SHP77 treated with DMSO at 0.1 percent for 48 hours (cell line): Measurements from ENCODE around the gene TSPAN10.
"Not testable (repeated sequence)": the region's sequence is repeated elsewhere in the genome, so short reads cannot be mapped to it uniquely, and the experiment has no call there.

Experiments used
- DNase-seq: peaks from one replicate; lab custom pipeline; 2025; lab: John Stamatoyannopoulos, UW

The TSPAN10 gene

GRCh38 chr17:81636505-81637288, at the start of gene TSPAN10, which contains the start of gene NPLOC4:
TSPAN10 (plus strand) TSS chr17:81637196; CDS start chr17:81642413, 5,217 bp downstream.
NPLOC4 (minus strand) TSS chr17:81637112; CDS start chr17:81636930, 182 bp downstream.
- DNase-seq, result peak; percentile 63

- no peak for DNase-seq
Observed at GRCh38 chr17:81589612-81590011, 47.4 kb upstream of the TSPAN10 start.

DNA sequence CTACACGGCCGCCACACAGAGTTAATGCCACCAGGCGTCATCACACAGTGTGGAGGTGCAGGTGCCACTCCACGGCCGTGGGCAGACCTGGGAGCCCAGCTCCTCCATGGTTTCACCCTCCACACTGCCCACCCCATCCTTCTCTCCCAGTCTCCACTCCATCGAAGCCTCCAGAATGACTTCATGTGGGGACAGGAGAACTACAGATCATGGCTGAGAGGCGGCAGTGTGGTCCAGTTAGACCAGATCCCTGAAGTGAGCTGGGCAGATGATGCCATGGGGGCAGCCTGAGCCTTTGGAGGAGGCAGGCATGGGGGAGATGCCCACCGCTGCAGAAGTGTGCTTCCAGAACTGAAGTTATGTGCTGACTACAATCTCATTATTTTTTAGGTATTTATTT, 46.9 kb upstream of the TSPAN10 start:
- no peak for DNase-seq

DNA sequence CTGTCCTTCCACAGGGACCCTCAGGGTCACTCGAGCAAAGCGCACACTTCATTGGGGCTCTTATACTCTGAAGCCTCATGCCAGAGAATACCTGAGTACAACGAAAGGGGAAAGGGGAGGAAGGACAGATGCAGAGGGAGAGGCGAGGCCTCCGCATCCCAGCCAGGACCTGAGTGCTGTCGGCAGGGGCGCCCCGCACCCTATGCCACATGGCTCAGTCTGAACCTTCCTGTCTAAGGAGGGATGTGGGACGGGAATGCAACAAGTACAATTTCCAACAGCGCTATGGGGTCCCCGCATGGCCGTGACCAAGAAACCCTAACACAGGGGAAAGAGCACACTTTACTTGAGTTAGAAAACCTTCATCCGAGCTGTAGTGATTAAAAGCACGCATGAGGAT, 45.0 kb upstream of the TSPAN10 start:
- DNase-seq, result no peak

DNA sequence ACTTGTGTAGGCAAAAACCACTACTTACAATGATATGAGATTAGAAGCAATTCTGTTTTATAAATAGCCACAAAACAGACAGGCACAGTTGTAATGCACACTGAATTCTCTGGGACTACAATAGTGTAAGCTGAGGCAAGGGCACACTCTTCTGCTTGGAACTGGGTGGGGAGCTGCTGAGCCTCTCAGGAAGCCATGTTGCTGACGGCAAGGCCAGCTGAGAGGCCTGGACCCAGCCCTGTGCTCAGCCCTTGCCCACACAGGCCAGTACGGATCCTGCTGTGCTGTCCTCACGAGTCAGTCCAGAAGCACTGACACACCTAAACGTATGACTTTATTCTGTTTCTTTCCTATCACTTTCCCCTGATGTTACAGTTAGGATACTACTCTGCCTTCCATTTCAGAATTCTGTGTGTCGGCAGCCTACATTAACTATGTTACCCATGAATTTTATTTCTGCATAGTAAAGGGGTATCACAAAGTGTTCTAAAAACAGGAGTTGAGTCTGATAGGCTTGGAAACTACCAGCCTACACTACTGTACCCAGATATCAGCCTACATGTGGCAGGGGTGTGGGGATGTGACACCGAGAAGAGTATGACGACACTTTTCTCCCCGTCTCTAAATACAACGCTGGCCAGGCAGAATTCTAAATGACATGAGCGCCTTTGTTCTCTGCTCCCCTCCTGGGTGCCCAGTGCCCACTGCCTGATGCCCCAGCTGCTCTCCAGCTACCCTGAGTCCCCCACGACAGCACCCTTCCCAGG, 43.7 kb upstream of the TSPAN10 start:
- DNase-seq, result no peak

GRCh38 chr17:81599719-81600486, 37.1 kb upstream of the TSPAN10 start:
- no peak for DNase-seq

- DNase-seq, result peak; percentile 44
Observed at GRCh38 chr17:81601525-81602120, 35.4 kb upstream of the TSPAN10 start.

GRCh38 chr17:81603846-81604610, 33.0 kb upstream of the TSPAN10 start:
- no peak for DNase-seq

- no peak for DNase-seq
Observed at GRCh38 chr17:81607431-81607830, 29.6 kb upstream of the TSPAN10 start.

- no peak for DNase-seq
Observed at GRCh38 chr17:81608082-81608481, 28.9 kb upstream of the TSPAN10 start.

DNA sequence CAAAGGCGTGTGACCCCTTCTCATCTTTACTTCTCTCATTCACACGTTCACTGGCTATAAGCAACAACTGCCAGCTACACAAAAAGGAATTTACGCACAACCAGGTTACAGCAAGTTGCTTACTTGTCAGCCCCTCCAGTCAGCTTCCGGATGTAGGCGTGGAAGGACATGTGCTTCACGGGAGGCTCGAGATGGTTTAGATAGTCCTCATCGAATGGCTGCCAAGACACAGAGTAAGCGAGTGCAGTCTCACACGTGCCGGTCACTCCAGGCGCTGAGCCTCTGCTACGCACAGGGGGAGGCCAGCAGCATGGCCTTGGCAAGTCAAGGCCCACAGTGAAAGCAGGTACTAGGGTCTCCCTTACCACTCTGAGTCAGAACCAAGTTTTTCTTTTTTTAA, 28.4 kb upstream of the TSPAN10 start:
- no peak for DNase-seq

DNA sequence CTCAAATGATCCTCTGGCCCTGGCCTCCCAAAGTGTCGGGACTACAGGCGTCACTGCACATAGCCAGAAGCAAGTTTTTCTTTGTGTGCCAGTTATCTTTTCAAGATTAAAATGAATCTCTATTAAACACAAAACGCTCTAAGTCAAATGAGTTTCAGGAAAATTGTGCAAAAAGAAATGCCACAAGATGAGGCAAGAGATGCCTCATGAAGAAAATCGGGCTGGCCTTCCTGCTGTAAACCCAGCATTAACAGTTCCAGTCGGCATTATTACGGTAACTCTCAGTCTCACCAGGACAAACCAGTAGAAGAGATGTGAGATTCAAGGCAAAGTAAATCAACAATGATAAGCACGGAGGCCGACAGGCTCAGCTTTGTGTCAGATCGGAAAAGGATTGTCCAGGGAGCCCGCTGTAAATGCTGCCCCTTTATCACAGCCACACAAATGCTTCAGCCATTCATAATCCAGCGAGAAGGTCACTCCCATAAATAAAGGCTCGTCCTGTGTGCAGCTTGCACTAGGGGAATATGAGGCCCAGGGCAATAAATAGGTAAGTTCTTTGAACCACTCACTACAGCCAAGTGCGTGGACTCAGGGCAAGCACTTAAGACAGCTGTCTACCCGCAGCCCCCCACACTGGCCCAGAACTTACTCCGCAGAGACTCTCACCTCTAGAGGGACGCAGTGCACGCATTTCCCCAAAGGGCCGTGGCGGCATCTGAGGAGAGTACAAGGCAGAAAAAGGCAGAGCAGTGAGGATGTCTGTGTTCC, 27.3 kb upstream of the TSPAN10 start:
- DNase-seq, result no peak

DNA sequence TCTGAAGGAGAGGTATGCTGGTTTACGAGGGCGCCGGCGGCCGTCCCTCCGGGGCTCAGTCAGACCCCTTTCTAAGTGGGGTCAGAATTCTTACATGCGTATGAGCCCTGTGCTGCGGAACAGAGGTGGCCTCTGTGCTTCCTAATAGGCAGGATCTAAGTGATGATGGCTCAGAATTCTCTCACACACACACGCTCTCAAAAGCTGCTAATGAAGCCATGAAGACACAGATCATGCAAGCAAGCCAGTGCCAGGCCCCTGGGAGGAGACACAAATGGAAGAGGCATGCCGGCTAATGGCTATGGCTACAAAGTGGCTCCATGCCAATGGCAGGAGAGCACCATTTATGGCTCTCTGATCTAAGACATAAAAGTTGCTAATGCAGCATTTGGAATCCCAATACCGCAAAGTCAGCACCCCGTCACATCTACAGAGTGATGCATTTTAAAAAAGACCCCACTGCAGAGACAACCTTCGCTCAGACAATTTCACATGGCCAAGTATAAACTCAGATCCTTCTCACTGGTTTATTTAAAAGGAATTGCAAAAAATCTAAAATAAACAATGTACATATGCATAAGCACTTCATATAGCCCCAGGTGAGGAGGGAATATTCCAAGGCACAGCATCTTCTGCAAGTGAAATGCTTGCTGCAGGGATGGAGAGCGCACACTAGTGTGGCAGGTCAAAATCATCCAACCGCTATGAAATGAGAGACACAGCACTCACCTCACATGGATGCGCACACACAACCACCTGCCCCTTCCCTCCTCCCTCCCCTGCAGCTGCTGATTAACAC, 24.6 kb upstream of the TSPAN10 start:
- no peak for DNase-seq

DNA sequence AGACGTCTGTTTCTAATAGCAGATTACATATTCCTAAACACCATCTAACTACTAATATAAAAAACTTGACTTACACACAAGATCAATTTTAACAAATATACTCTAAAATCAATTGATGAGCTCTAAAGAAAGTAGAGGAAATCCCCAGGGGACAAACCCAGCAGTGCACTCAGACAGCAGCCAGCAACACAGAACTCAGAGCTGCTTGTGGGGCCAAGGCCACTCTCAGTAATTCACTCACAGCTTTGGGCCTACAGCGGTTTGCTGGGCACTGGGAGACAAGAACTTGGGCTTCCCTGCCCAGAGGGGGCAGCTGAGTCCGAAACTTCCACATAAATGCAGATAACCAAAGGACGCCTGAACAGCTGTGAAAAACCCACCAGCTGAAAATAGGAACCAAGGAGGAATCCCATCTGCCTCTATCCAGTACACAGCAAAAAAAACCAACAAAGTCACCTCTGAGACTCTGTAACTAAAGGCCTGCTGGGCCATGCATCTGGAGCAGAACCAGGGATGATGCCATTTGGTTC, 21.5 kb upstream of the TSPAN10 start:
- no peak for DNase-seq

GRCh38 chr17:81616877-81617276, 20.1 kb upstream of the TSPAN10 start:
- DNase-seq, result no peak

GRCh38 chr17:81618307-81618706, 18.7 kb upstream of the TSPAN10 start:
- DNase-seq, result not testable (repeated sequence)

DNA sequence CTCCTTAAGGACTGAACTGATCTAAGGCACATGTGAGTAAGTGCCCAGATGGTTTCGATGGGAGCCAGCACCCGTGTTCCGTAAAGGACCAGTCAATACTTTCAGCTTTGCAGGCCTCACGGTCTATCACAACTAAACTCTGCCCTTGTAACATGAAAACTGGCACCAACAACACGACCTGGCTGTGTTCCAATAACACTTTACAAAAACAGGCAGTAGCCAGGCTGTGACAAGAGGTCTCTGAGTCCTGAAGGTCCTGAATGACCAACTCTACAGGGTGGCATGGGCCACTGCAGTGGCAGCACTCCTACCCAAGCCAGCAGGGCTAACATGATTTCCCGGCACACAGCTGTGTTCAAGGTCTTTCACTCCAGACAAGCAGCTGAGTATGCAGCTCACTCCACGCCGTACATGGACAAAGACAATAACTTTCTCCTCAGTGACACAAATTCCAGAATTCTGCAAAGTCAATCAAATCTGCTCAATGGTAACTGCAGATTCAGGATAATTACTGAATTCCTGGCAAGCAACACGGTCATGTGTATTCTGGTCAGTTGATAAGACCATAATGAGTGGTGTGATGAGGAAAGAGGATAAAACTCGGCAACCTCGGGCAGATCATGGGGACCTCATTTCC, 15.4 kb upstream of the TSPAN10 start:
- no peak for DNase-seq

DNA sequence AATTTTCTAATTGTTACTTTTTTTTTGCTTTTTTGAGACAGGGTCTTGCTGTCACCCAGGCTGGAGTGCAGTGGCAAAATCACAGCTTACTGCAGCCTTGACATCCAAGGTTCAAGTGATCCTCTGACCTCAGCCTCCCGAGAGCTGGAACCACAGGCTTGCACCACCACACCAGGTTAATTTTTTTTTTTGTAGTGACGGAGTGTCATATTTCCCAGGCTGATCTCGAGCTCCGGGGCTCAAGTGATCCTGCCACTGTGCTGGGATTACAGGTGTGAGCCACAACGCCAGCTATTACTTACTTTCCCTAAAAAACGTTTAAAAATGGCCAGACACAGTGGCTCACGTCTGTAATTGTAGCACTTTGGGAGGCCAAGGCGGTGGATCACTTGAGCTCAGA, 6.7 kb upstream of the TSPAN10 start:
- no peak for DNase-seq

GRCh38 chr17:81631482-81631881, 5.5 kb upstream of the TSPAN10 start:
- no peak for DNase-seq
